Activated T-helper 2 cell treated with anti-CD3 and anti-CD28 coated beads, Interferon-gamma antibody, Interleukin-2, Interleukin-4, amounts not matched to agents 10 μg/mL and 5 μg/mL and 100 μg/mL, durations not matched to agents 14 hours and 24 hours and 36 hours (primary cell): Measurements from ENCODE around the gene HVCN1. TPM values are rescaled to one million over a fixed set of nuclear protein-coding genes. Genes with fewer than 3 reads are reported as not detected.
A peak's percentile ranks its signal among the peaks of the same experiment; 100 is the strongest.
"Not testable (repeated sequence)": the region's sequence is repeated elsewhere in the genome, so short reads cannot be mapped to it uniquely, and the experiment has no call there.

Source experiments
- DNase-seq: peaks from one replicate; pipeline ENCODE4 v3.0.0; 2021; ENCODE audit warnings: low spot score
- H3K27ac Mint-ChIP-seq: one replicate; pipeline ENCODE4 v1.8.0; 2021; ENCODE audit warnings: mixed read lengths
- H3K27me3 Mint-ChIP-seq: one replicate; pipeline ENCODE4 v1.8.0; 2021; ENCODE audit warnings: low read depth, mixed read lengths
- H3K36me3 Mint-ChIP-seq: one replicate; pipeline ENCODE4 v1.8.0; 2021; ENCODE audit warnings: low read depth, mixed read lengths
- H3K4me1 Mint-ChIP-seq: one replicate; pipeline ENCODE4 v1.8.0; 2021; ENCODE audit warnings: low read depth, mixed read lengths
- H3K4me3 Mint-ChIP-seq: one replicate; pipeline ENCODE4 v1.8.0; 2021; ENCODE audit warnings: low read depth, mild to moderate bottlenecking, moderate library complexity, mixed read lengths
- H3K9me3 Mint-ChIP-seq: one replicate; pipeline ENCODE4 v1.8.0; 2021; ENCODE audit warnings: mixed read lengths
- intact Hi-C: fragments of 100-400 bp; cut with micrococcal nuclease; formaldehyde crosslinking; loops from one replicate; pipeline ENCODE4 v1.15.1; 2023
- total RNA-seq: library from RNA; stranded (reverse); gene quantifications from 2 replicates; pipeline ENCODE4 v1.2.3, GENCODE V29; 2022

HVCN1 gene
- total RNA-seq, 1 donor from 2014 or later: 9.7 TPM

GRCh38 chr12:110619534-110619953 is 69.4 kb downstream of the HVCN1 start:
- peak overlapping the region; percentile 64 for H3K27ac Mint-ChIP-seq
- peaks cover 12% of the 10 kb centered on the region for H3K4me1 Mint-ChIP-seq
- H3K36me3 Mint-ChIP-seq: no peaks in the 10 kb centered on the region
- no peaks in the 10 kb centered on the region for H3K27me3 Mint-ChIP-seq
- intact Hi-C loops: loop anchor here (1.0 to 2.0 kb wide), 4 partner anchors 41 to 207 kb away; no protein-coding TSS in a partner anchor
- peak overlapping the region; percentile 30 for H3K4me3 Mint-ChIP-seq
- DNase-seq: no peak
- H3K9me3 Mint-ChIP-seq: no peaks in the 10 kb centered on the region

GRCh38 chr12:110616471-110617115 is 72.3 kb downstream of the HVCN1 start:
- no peak for DNase-seq
- H3K36me3 Mint-ChIP-seq: no peaks in the 10 kb centered on the region
- H3K27me3 Mint-ChIP-seq: no peaks in the 10 kb centered on the region
- intact Hi-C loops: no loop called here
- H3K4me3 Mint-ChIP-seq: no peak overlapping the region
- H3K4me1 Mint-ChIP-seq: peaks cover 15% of the 10 kb centered on the region
- no peaks in the 10 kb centered on the region for H3K9me3 Mint-ChIP-seq
- H3K27ac Mint-ChIP-seq: no peak overlapping the region

GRCh38 chr12:110615171-110615570 is 73.7 kb downstream of the HVCN1 start:
- intact Hi-C loops: no loop called here
- peak overlapping the region; percentile 5 for H3K4me3 Mint-ChIP-seq

GRCh38 chr12:110613771-110614684 is 74.9 kb downstream of the HVCN1 start, which contains the start of gene TCTN1:
Gene TCTN1 (plus strand): TSS chr12:110614129. CDS start chr12:110614183, 54 bp downstream.
- H3K27ac Mint-ChIP-seq: peak within 1 kb of the TSS; percentile 78
- intact Hi-C loops: no loop called here
- H3K4me1 Mint-ChIP-seq: peaks cover 10% of the 10 kb centered on the region
- peak; percentile 98 for DNase-seq
- H3K36me3 Mint-ChIP-seq: no peaks in the 10 kb centered on the region
- peak within 1 kb of the TSS; percentile 80 for H3K4me3 Mint-ChIP-seq
- no peaks in the 10 kb centered on the region for H3K9me3 Mint-ChIP-seq
- H3K27me3 Mint-ChIP-seq: no peaks in the 10 kb centered on the region

More at GRCh38 chr12:110615171-110615570, 73.7 kb downstream of the HVCN1 start:
- DNase-seq: no peak
- Mint-ChIP-seq H3K27me3 (no peaks in the 10 kb centered on the region), H3K4me1 (peaks cover 16% of the 10 kb centered on the region), H3K9me3 (no peaks in the 10 kb centered on the region), H3K27ac (no peak overlapping the region), H3K36me3 (no peaks in the 10 kb centered on the region)

GRCh38 chr12:110613071-110613770 is 75.7 kb downstream of the HVCN1 start:
- H3K36me3 Mint-ChIP-seq: no peaks in the 10 kb centered on the region
- H3K27ac Mint-ChIP-seq: peak overlapping the region; percentile 78
- no peaks in the 10 kb centered on the region for H3K9me3 Mint-ChIP-seq
- intact Hi-C loops: no loop called here
- no peaks in the 10 kb centered on the region for H3K27me3 Mint-ChIP-seq
- H3K4me3 Mint-ChIP-seq: peak overlapping the region; percentile 80
- H3K4me1 Mint-ChIP-seq: peaks cover 10% of the 10 kb centered on the region
- DNase-seq: no peak

GRCh38 chr12:110606253-110606611 is 82.7 kb downstream of the HVCN1 start:
- Mint-ChIP-seq H3K4me1 (peaks cover 13% of the 10 kb centered on the region), H3K36me3 (no peaks in the 10 kb centered on the region), H3K27me3 (no peaks in the 10 kb centered on the region), H3K4me3 (peak overlapping the region; percentile 84), H3K9me3 (no peaks in the 10 kb centered on the region), H3K27ac (peak overlapping the region; percentile 84)
- intact Hi-C loops: no loop called here
- no peak for DNase-seq

GRCh38 chr12:110602085-110602814 is 86.7 kb downstream of the HVCN1 start:
- not testable (repeated sequence) for H3K36me3 Mint-ChIP-seq, H3K27me3 Mint-ChIP-seq, H3K4me3 Mint-ChIP-seq, H3K9me3 Mint-ChIP-seq, H3K27ac Mint-ChIP-seq
- peak; percentile 27 for DNase-seq
- peaks cover 16% of the 10 kb centered on the region for H3K4me1 Mint-ChIP-seq
- intact Hi-C loops: loop anchor here (1.0 to 2.0 kb wide), 3 partner anchors 90 to 152 kb away; partner anchors contain the start of genes ARPC3, FAM216A and GPN3

GRCh38 chr12:110600254-110600653 is 88.7 kb downstream of the HVCN1 start:
- no peak overlapping the region for H3K27ac Mint-ChIP-seq
- H3K4me1 Mint-ChIP-seq: peaks cover 11% of the 10 kb centered on the region
- no peaks in the 10 kb centered on the region for H3K36me3 Mint-ChIP-seq
- DNase-seq: no peak
- no peaks in the 10 kb centered on the region for H3K27me3 Mint-ChIP-seq
- intact Hi-C loops: loop anchor here (1.0 kb wide), 1 partner anchor 48 kb away; no protein-coding TSS in a partner anchor
- no peaks in the 10 kb centered on the region for H3K9me3 Mint-ChIP-seq
- no peak overlapping the region for H3K4me3 Mint-ChIP-seq

- Mint-ChIP-seq H3K36me3 (no peaks in the 10 kb centered on the region), H3K9me3 (no peaks in the 10 kb centered on the region), H3K4me1 (peaks cover 9% of the 10 kb centered on the region), H3K27me3 (no peaks in the 10 kb centered on the region), H3K27ac (no peak overlapping the region), H3K4me3 (no peak overlapping the region)
- intact Hi-C loops: no loop called here
- DNase-seq: no peak
Observed at GRCh38 chr12:110599334-110599733, 89.6 kb downstream of the HVCN1 start.

Other genes with a start within 250 kb of the HVCN1 start
- 312 and 338 TPM in 2 replicates for gene ARPC3, start 238.8 kb downstream of the HVCN1 start, total RNA-seq
- gene GPN3, start 220.9 kb downstream of the HVCN1 start, total RNA-seq: 43.9 and 47.5 TPM in 2 replicates
- 44.7 and 48.8 TPM in 2 replicates for gene FAM216A, start 220.3 kb downstream of the HVCN1 start, total RNA-seq
- gene VPS29, start 187.0 kb downstream of the HVCN1 start, total RNA-seq: 103 and 107 TPM in 2 replicates
- gene RAD9B, start 186.8 kb downstream of the HVCN1 start, total RNA-seq: 0.28 and 0.41 TPM in 2 replicates
- gene PPTC7, start 105.8 kb downstream of the HVCN1 start, total RNA-seq: 41.7 and 42.4 TPM in 2 replicates
- 5.1 and 6.6 TPM in 2 replicates for gene TCTN1, start 75.0 kb downstream of the HVCN1 start, total RNA-seq
- 241 and 244 TPM in 2 replicates for gene PPP1CC, start 53.8 kb upstream of the HVCN1 start, total RNA-seq
- gene CCDC63, start 157.9 kb upstream of the HVCN1 start, total RNA-seq: not detected in 2 replicates
- not detected in 2 replicates for gene MYL2, start 231.5 kb upstream of the HVCN1 start, total RNA-seq